Thyroid gland (tissue), 4 donors: ENCODE measurements around the gene GATD1. TPM values are rescaled to one million over a fixed set of nuclear protein-coding genes. Genes with fewer than 3 reads are reported as not detected.

ENCODE experiments used
- DNase-seq, 2 donors: peaks; one replicate each; pipeline ENCODE4 v3.0.0-alpha.2; 2019
- H3K27ac ChIP-seq, 3 donors: fragments of 200-600 bp; sonication (generic); 1 replicate in 2 of 3; 2 replicates in 1 of 3; pipeline ENCODE4 v1.5.1; 2016 to 2019; ENCODE audit warnings: mild to moderate bottlenecking in 1 of 3, moderate library complexity in 1 of 3
- H3K27me3 ChIP-seq: fragments of 200-600 bp; sonication (generic); one replicate; pipeline ENCODE4 v1.5.1; 2019
- H3K36me3 ChIP-seq, 2 donors: fragments of 200-600 bp; sonication (generic); one replicate each; pipeline ENCODE4 v1.5.1; 2016 to 2019
- H3K4me1 ChIP-seq, 2 donors: fragments of 200-600 bp; sonication (generic); one replicate each; pipeline ENCODE4 v1.5.1; 2017 to 2019
- H3K4me3 ChIP-seq, 3 donors: fragments of 200-600 bp; sonication (generic); replicated peaks in 1 of 3; 1 replicate in 2 of 3; 2 replicates in 1 of 3; pipeline ENCODE4 v1.5.1; 2016; ENCODE audit warnings: mild to moderate bottlenecking in 1 of 3
- H3K9me3 ChIP-seq: fragments of 200-600 bp; sonication (generic); one replicate; pipeline ENCODE4 v1.5.1; 2017
- POLR2A ChIP-seq, 2 donors: fragments of 450-650 bp; IDR thresholded peaks; one replicate each; pipeline ENCODE4 v1.6.1; 2017; ENCODE audit warnings: antibody characterized with exemption in 2 of 2, mild to moderate bottlenecking in 2 of 2, moderate library complexity in 1 of 2
- WGBS, 2 donors: methylation state at CpG; one replicate each; pipeline ENCODE4 v1.1.5; 2017; 5-methylcytosine and 5-hydroxymethylcytosine counted together
- intact Hi-C: fragments of 100-400 bp; cut with DNase I; formaldehyde crosslinking; loops from one replicate; pipeline ENCODE4 v1.15.1; 2023
- total RNA-seq, 4 donors: library from RNA; depleted of rRNA; stranded (reverse); fragments of >200 nt; gene quantifications; one replicate each; pipeline ENCODE4 v1.2.3, GENCODE V29; 2016
- TF ChIP-seq, protein P1 (sequence below), 6 experiments: fragments of 200-600 bp in 3 of 6; fragments of 450-650 bp in 3 of 6; sonication (generic) in 3 of 6; IDR thresholded peaks; one replicate each; pipeline ENCODE4 v1.5.1; 2016 to 2019; ENCODE audit warnings: antibody characterized with exemption in 6 of 6, mild to moderate bottlenecking in 2 of 6, inconsistent platforms in 1 of 6, moderate library complexity in 1 of 6

The GATD1 gene
- total RNA-seq, 4 donors from 2014 or later = 27.4 to 47.6 (median 35.5) TPM

DNA sequence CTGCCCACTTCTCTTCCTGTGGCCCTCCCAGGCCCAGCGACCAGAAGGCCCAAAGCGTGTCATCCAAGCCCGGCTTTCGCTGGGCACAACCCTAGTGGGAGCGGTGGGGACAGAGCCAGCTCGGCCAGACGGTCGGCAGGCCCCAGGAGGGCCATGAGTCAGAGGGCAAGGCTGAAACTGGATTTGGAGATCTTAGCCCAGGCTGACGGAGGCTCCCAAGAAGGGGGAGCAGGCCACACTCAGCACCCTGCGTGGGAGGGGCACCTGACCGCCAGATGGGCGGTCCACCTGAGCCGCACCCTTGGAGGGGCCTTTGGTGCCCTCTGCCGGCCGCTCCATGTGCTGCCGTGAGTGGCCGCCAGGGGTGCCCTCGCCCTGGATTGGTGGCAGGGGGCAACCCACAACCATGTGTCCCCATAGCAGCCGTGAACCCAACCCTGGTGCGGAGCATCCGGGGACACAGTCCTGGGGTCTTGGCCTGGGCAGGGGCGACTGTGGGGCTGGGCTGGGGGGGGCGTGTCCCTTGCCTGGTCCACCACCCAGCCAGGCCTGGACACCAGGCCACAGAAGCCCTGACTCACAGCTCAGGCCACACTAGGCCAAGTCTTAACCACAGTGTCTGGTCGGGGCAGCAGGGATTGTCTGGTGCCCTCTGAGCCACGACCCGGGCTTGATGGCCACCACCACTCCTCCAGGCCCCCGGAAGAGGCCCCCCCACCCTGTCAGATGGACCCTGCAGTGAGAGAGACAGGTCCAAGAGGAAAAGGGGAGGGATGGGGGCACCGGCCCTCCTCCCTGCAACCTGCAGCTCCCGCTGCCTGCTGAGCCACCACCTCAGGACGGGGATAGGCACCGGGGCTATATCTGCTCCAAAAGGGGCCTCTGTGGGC, 49.2 kb downstream of the GATD1 start:
- TF ChIP-seq, protein P1, sequence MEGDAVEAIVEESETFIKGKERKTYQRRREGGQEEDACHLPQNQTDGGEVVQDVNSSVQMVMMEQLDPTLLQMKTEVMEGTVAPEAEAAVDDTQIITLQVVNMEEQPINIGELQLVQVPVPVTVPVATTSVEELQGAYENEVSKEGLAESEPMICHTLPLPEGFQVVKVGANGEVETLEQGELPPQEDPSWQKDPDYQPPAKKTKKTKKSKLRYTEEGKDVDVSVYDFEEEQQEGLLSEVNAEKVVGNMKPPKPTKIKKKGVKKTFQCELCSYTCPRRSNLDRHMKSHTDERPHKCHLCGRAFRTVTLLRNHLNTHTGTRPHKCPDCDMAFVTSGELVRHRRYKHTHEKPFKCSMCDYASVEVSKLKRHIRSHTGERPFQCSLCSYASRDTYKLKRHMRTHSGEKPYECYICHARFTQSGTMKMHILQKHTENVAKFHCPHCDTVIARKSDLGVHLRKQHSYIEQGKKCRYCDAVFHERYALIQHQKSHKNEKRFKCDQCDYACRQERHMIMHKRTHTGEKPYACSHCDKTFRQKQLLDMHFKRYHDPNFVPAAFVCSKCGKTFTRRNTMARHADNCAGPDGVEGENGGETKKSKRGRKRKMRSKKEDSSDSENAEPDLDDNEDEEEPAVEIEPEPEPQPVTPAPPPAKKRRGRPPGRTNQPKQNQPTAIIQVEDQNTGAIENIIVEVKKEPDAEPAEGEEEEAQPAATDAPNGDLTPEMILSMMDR (IDR thresholded peaks at IDR 0.05) = peak; percentile 96 to 100 (median 99)
- TF ChIP-seq POLR2A (IDR thresholded peaks at IDR 0.05) = peak in 1 of 2 donors; percentile 56
- H3K4me1 ChIP-seq = peaks cover 23 to 34% of the 10 kb centered on the region in 2 donors
- WGBS, 2 donors = 18 to 59% methylated on average over 9 to 12 of the region's 31 CpGs
- no peaks in the 10 kb centered on the region for H3K36me3 ChIP-seq
- H3K27me3 ChIP-seq = no peaks in the 10 kb centered on the region
- H3K9me3 ChIP-seq = no peaks in the 10 kb centered on the region
- no peak overlapping the region for H3K4me3 ChIP-seq
- DNase-seq = peak; percentile 97
- peak overlapping the region; percentile 68 to 80 (median 75) for H3K27ac ChIP-seq
- intact Hi-C loops = loop anchor here (5.0 to 10.0 kb wide), 2 partner anchors 63 to 176 kb away; no protein-coding TSS in a partner anchor

DNA sequence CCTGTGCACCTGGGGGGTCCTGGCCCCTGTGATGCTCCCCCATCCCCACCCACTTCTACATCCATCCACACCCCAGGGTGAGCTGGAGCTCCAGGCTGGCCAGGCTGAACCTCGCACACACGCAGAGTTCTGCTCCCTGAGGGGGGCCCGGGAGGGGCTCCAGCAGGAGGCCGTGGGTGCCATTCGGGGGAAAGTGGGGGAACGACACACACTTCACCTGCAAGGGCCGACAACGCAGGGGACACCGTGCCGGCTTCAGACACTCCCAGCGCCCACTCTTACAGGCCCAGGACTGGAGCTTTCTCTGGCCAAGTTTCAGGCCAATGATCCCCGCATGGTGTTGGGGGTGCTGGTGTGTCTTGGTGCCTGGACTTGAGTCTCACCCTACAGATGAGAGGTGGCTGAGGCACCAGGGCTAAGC, 50.0 kb downstream of the GATD1 start:
- DNase-seq = no peak
- WGBS, 2 donors = 87 to 93% methylated on average over 12 of the region's 12 CpGs
- H3K27me3 ChIP-seq = no peaks in the 10 kb centered on the region

DNA sequence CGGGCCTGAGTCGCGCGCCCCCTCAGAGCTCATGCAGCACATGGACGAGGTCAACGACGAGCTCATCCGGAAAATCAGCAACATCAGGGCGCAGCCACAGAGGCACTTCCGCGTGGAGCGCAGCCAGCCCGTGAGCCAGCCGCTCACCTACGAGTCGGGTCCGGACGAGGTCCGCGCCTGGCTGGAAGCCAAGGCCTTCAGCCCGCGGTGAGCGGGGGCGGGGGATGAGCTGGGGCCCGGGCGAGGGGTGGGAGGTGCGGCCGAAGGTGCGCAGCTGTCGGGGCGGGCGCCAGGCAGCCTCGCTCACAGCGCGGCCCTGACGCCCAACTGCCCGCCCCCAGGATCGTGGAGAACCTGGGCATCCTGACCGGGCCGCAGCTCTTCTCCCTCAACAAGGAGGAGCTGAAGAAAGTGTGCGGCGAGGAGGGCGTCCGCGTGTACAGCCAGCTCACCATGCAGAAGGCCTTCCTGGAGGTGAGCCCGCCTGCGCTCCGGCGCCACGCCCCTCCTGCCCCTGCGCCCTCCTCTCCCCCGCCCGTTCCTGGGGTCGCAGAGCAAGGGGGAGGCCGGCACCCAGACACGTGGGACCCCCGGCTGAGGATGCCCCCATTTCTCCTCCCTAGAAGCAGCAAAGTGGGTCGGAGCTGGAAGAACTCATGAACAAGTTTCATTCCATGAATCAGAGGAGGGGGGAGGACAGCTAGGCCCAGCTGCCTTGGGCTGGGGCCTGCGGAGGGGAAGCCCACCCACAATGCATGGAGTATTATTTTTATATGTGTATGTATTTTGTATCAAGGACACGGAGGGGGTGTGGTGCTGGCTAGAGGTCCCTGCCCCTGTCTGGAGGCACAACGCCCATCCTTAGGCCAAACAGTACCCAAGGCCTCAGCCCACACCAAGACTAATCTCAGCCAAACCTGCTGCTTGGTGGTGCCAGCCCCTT, 50.7 kb downstream of the GATD1 start:
- H3K27ac ChIP-seq = peak overlapping the region; percentile 68 to 80 (median 75)
- H3K4me1 ChIP-seq = peaks cover 23 to 34% of the 10 kb centered on the region in 2 donors
- intact Hi-C loops = loop anchor here (5.0 to 10.0 kb wide), 2 partner anchors 62 to 174 kb away; no protein-coding TSS in a partner anchor

More for the DNA sequence above, 50.0 kb downstream of the GATD1 start:
- no peaks in the 10 kb centered on the region for H3K9me3 ChIP-seq
- intact Hi-C loops = loop anchor here (5.0 to 10.0 kb wide), 2 partner anchors 62 to 175 kb away; no protein-coding TSS in a partner anchor
- peaks cover 23 to 34% of the 10 kb centered on the region in 2 donors for H3K4me1 ChIP-seq
- no peak overlapping the region for H3K4me3 ChIP-seq
- H3K27ac ChIP-seq = peak overlapping the region; percentile 68 to 80 (median 75)
- peaks cover 2 to 3% of the 10 kb centered on the region in 2 donors for H3K36me3 ChIP-seq
- no peak for TF ChIP-seq POLR2A (IDR thresholded peaks at IDR 0.05)
- TF ChIP-seq, protein P1 (IDR thresholded peaks at IDR 0.05) = no peak

DNA sequence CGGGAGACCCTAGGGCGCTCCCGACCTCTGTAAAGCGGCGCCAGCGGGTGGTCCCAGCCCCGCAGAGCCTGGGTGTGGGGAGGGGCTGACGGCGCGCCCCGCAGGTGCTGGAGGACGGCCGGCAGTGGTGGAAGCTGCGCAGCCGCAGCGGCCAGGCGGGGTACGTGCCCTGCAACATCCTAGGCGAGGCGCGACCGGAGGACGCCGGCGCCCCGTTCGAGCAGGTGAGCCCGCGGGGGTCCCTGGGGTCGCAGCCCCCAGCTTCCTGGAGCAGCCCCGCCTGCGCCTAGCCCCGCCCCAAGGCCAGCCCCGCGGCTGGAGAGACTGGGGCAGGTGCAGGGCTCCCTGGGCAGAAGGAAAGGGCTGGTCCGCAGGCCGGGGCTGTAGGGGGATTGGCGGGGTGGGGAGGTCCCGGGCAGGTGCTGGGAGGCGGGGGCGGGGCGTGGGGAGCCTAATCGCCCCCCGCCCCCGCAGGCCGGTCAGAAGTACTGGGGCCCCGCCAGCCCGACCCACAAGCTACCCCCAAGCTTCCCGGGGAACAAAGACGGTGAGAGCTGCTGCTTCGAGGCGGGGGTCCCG, 51.6 kb downstream of the GATD1 start:
- WGBS, 2 donors = 15 to 28% methylated on average over 6 to 13 of the region's 53 CpGs
- Histone ChIP-seq H3K4me1 (peaks cover 23 to 34% of the 10 kb centered on the region in 2 donors), H3K9me3 (no peaks in the 10 kb centered on the region), H3K27me3 (no peaks in the 10 kb centered on the region), H3K4me3 (no peak overlapping the region), H3K27ac (peak overlapping the region; percentile 68 to 80 (median 75)), H3K36me3 (peaks cover 18% of the 10 kb centered on the region in 2 donors)
- DNase-seq = no peak
- TF ChIP-seq POLR2A (IDR thresholded peaks at IDR 0.05) = no peak
- TF ChIP-seq, protein P1 (IDR thresholded peaks at IDR 0.05) = no peak
- intact Hi-C loops = loop anchor here (5.0 to 10.0 kb wide), 2 partner anchors 61 to 173 kb away; no protein-coding TSS in a partner anchor

More for the DNA sequence above, 50.7 kb downstream of the GATD1 start:
- 24 to 31% methylated on average over 11 to 21 of the region's 61 CpGs for WGBS, 2 donors
- Histone ChIP-seq H3K27me3 (no peaks in the 10 kb centered on the region), H3K36me3 (peaks cover 10 to 11% of the 10 kb centered on the region in 2 donors), H3K9me3 (no peaks in the 10 kb centered on the region), H3K4me3 (no peak overlapping the region)
- TF ChIP-seq POLR2A (IDR thresholded peaks at IDR 0.05) = peak in 1 of 2 donors; percentile 20
- TF ChIP-seq, protein P1 (IDR thresholded peaks at IDR 0.05) = no peak
- DNase-seq = peak; percentile 94 to 95
